ENCODE results near the gene ATP8A2.

The ATP8A2 gene

GRCh38 chr13:25679936-25680335 is 308.2 kb downstream of the ATP8A2 start:
- no peaks in the 10 kb centered on the region for H3K27me3 ChIP-seq
- H3K4me1 ChIP-seq, result peaks cover 0 to 30% (median 6%) of the 10 kb centered on the region in 4 donors
- H3K36me3 ChIP-seq, result no peaks in the 10 kb centered on the region
- DNase-seq, result no peak
- H3K4me3 ChIP-seq, result no peak overlapping the region
- H3K9me3 ChIP-seq, result no peaks in the 10 kb centered on the region
- no peak for TF ChIP-seq CTCF (IDR thresholded peaks at IDR 0.05)
- intact Hi-C loops (cut with DNase I; ENCODE audit: low total_unique reads), result no loop called here
- H3K27ac ChIP-seq, result no peak overlapping the region

- Histone ChIP-seq H3K27me3 (no peaks in the 10 kb centered on the region), H3K9me3 (no peaks in the 10 kb centered on the region), H3K36me3 (no peaks in the 10 kb centered on the region), H3K4me1 (peaks cover 0 to 37% (median 8%) of the 10 kb centered on the region in 4 donors), H3K4me3 (no peak overlapping the region), H3K27ac (no peak overlapping the region)
- no peak for DNase-seq
- intact Hi-C loops (cut with DNase I; ENCODE audit: low total_unique reads), result no loop called here
- no peak for TF ChIP-seq CTCF (IDR thresholded peaks at IDR 0.05)
Measured at GRCh38 chr13:25682276-25682675, 310.5 kb downstream of the ATP8A2 start.

GRCh38 chr13:25683056-25683455 is 311.3 kb downstream of the ATP8A2 start:
- no peak for DNase-seq
- Histone ChIP-seq H3K9me3 (no peaks in the 10 kb centered on the region), H3K27ac (no peak overlapping the region), H3K4me3 (no peak overlapping the region), H3K36me3 (no peaks in the 10 kb centered on the region), H3K4me1 (peaks cover 0 to 37% (median 11%) of the 10 kb centered on the region in 4 donors), H3K27me3 (no peaks in the 10 kb centered on the region)
- intact Hi-C loops (cut with DNase I; ENCODE audit: low total_unique reads), result no loop called here
- TF ChIP-seq CTCF (IDR thresholded peaks at IDR 0.05), result no peak

- Histone ChIP-seq H3K4me1 (peaks cover 0 to 37% (median 11%) of the 10 kb centered on the region in 4 donors), H3K27ac (no peak overlapping the region), H3K4me3 (no peak overlapping the region), H3K9me3 (no peaks in the 10 kb centered on the region), H3K36me3 (no peaks in the 10 kb centered on the region), H3K27me3 (no peaks in the 10 kb centered on the region)
- intact Hi-C loops (cut with DNase I; ENCODE audit: low total_unique reads), result no loop called here
- DNase-seq, result no peak
- no peak for TF ChIP-seq CTCF (IDR thresholded peaks at IDR 0.05)
Measured at GRCh38 chr13:25683662-25684370, 312.0 kb downstream of the ATP8A2 start.

GRCh38 chr13:25684491-25684890 is 312.7 kb downstream of the ATP8A2 start:
- Histone ChIP-seq H3K27me3 (no peaks in the 10 kb centered on the region), H3K36me3 (no peaks in the 10 kb centered on the region), H3K4me1 (peaks cover 0 to 37% (median 11%) of the 10 kb centered on the region in 4 donors), H3K9me3 (no peaks in the 10 kb centered on the region), H3K4me3 (no peak overlapping the region), H3K27ac (no peak overlapping the region)
- intact Hi-C loops (cut with DNase I; ENCODE audit: low total_unique reads), result no loop called here
- no peak for TF ChIP-seq CTCF (IDR thresholded peaks at IDR 0.05)
- no peak for DNase-seq

All from tibial artery (tissue), 4 donors.